ENCODE results near the gene EEF2K. TPM values are rescaled to one million over a fixed set of nuclear protein-coding genes. Genes with fewer than 3 reads are reported as not detected.
"Not testable (repeated sequence)": the region's sequence is repeated elsewhere in the genome, so short reads cannot be mapped to it uniquely, and the experiment has no call there.

Gene EEF2K
- total and polyA plus RNA-seq, 2 donors = 26.6 to 37.2 TPM

DNA sequence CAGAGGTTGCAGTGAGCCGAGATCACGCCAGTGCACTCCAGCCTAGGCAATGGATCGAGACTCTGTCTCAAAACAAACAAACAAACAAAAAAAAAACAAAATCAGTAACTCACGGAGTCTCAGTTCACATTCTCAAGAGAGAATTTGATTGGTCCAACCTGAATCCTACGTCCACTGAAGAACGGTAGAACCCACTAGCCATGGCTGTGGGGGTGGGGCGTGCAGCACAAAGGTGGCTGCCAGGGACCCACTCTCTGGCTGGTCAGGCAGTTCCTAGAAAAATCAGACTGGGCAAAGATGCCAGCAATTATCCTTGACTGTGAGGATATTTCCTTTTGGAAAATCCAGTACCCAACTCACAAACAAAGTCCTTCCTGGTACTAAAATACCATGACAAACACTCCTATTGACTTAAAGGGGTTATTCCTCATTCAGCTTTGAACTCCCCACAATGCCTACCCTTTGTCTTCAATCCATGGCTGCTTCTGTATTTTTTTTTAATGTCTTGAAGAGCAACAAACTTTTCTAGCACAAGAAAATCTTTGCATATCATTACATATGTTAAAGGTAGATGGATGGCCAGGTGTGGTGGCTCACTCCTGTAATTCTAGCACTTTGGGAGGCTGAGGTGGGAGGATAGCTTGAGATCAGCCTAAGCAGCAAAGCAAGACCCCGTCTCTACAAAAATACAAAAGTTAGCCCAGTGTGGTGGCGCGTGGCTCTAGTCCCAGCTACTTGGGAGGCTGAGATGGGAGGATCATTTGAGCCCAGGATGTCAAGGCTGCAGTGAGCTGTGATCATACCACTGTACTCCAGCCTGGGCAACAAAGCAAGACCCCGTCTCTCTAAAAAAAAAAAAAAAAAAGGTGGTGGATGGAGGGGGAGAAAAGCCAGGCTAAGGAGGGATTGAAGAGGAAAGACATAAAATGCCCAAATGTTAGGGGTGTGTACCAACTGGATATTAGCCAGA is 87.3 kb downstream of the EEF2K start:
- Histone ChIP-seq H3K4me3 (ENCODE audit: low read depth, low read length) (no peak overlapping the region), H3K4me1 (ENCODE audit: insufficient read depth) (no peaks in the 10 kb centered on the region), H3K36me3 (ENCODE audit: insufficient read depth) (no peaks in the 10 kb centered on the region), H3K27ac (ENCODE audit: low read depth) (no peak overlapping the region)
- DNase-seq (ENCODE audit: extremely low spot score) = no peak
- 90% methylated on average over 11 of the region's 11 CpGs for WGBS

GRCh38 chr16:22296225-22297113 is 90.4 kb downstream of the EEF2K start:
- Histone ChIP-seq H3K4me1 (ENCODE audit: insufficient read depth) (no peaks in the 10 kb centered on the region), H3K4me3 (ENCODE audit: low read depth, low read length) (peak overlapping the region; percentile 41), H3K36me3 (ENCODE audit: insufficient read depth) (no peaks in the 10 kb centered on the region), H3K27ac (ENCODE audit: low read depth) (no peak overlapping the region)
- WGBS = 3% methylated on average over 17 of the region's 17 CpGs
- DNase-seq (ENCODE audit: extremely low spot score) = no peak

- no peaks in the 10 kb centered on the region for H3K36me3 ChIP-seq (ENCODE audit: insufficient read depth)
- DNase-seq (ENCODE audit: extremely low spot score) = peak; percentile 94
- H3K4me1 ChIP-seq (ENCODE audit: insufficient read depth) = no peaks in the 10 kb centered on the region
- under 1% methylated on average over 76 of the region's 76 CpGs for WGBS
- peak within 1 kb of the TSS; percentile 80 for H3K4me3 ChIP-seq (ENCODE audit: low read depth, low read length)
- H3K27ac ChIP-seq (ENCODE audit: low read depth) = peak within 1 kb of the TSS; percentile 87
Measured at GRCh38 chr16:22297114-22297870, 91.2 kb downstream of the EEF2K start, which contains the start of gene POLR3E. TSS of gene POLR3E (plus strand) at chr16:22297409. CDS start at chr16:22302969, 5,560 bp downstream.

- H3K4me1 ChIP-seq (ENCODE audit: insufficient read depth) = no peaks in the 10 kb centered on the region
- under 1% methylated on average over 39 of the region's 39 CpGs for WGBS
- H3K4me3 ChIP-seq (ENCODE audit: low read depth, low read length) = peak overlapping the region; percentile 80
- peak; percentile 88 for DNase-seq (ENCODE audit: extremely low spot score)
- peak overlapping the region; percentile 87 for H3K27ac ChIP-seq (ENCODE audit: low read depth)
- H3K36me3 ChIP-seq (ENCODE audit: insufficient read depth) = peaks cover 2% of the 10 kb centered on the region
Measured at GRCh38 chr16:22297871-22298733, 92.0 kb downstream of the EEF2K start.

DNA sequence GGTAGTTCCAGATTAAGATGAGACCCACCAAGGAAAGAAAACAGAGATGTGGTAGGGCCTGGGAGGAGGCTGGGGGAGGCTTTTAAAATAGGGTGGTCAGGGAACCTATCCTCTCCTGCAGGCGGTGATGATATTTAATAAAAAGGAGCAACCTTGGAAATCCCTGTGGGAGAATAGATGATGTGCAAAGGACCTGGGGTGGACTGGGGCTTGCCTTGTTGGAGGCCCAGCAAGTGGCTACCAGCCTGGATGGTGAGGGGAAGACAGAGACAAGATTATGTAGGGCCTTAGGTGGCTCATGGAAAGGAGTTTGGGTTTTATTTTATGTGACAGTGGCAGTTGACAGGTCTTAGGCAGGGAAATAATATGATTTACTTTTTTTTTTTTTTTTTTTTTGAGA is 93.0 kb downstream of the EEF2K start:
- H3K36me3 ChIP-seq (ENCODE audit: insufficient read depth) = peaks cover 3% of the 10 kb centered on the region
- WGBS = 100% methylated on average over 1 of the region's 1 CpG
- DNase-seq (ENCODE audit: extremely low spot score) = no peak
- no peaks in the 10 kb centered on the region for H3K4me1 ChIP-seq (ENCODE audit: insufficient read depth)
- no peak overlapping the region for H3K27ac ChIP-seq (ENCODE audit: low read depth)
- no peak overlapping the region for H3K4me3 ChIP-seq (ENCODE audit: low read depth, low read length)

GRCh38 chr16:22300427-22301071 is 94.5 kb downstream of the EEF2K start:
- H3K4me1 ChIP-seq (ENCODE audit: insufficient read depth) = no peaks in the 10 kb centered on the region
- H3K4me3 ChIP-seq (ENCODE audit: low read depth, low read length) = no peak overlapping the region
- DNase-seq (ENCODE audit: extremely low spot score) = no peak
- no peak overlapping the region for H3K27ac ChIP-seq (ENCODE audit: low read depth)
- peaks cover 3% of the 10 kb centered on the region for H3K36me3 ChIP-seq (ENCODE audit: insufficient read depth)
- WGBS = 44% methylated on average over 8 of the region's 8 CpGs

DNA sequence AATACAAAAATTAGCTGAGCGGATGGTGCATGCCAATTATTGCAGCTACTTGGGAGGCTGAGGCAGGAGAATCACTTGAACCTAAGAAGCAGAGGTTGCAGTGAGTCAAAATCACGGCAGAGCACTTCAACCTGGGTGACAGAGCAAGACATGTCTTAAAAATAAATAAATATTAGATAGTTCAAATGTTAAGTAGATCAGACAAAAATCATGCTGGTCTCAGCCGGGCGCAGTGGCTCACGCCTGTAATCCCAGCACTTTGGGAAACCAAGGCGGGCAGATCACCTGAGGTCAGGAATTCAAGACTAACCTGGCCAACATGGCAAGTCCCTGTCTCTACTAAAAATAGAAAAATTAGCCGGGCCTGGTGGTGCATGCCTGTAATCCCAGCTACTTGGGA is 95.3 kb downstream of the EEF2K start:
- H3K27ac ChIP-seq (ENCODE audit: low read depth); H3K4me3 ChIP-seq (ENCODE audit: low read depth, low read length); H3K36me3 ChIP-seq (ENCODE audit: insufficient read depth); H3K4me1 ChIP-seq (ENCODE audit: insufficient read depth); DNase-seq (ENCODE audit: extremely low spot score): not testable (repeated sequence)
- WGBS = 96% methylated on average over 7 of the region's 7 CpGs

DNA sequence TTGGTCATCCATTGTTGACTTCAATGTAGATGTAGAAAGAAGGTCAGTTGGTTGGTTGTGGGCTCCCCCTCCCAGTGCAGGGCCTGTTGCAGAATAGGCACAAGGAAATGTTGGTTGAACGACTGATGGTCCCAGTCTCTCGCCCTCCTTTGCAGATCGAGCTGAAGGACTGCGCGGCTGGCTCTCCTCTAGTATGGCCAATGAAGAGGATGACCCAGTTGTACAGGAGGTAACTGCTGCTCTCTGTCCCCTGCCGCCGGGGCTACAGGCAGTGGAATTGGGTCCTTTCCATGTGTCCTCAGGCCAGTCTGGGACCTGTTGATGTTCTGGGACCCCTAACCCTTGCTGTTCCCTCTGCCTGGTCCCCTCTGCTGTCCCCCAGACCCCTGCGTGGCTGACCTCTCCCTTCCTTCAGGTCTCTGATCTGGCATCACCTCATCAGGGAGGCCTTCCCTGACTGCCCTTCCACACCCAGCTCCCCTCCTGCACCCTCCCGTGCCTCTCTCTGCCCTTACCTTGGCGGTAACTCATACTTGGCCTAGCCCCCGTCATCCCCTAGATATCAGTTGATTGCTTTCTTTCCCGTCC is 96.8 kb downstream of the EEF2K start:
- Histone ChIP-seq H3K27ac (ENCODE audit: low read depth) (no peak overlapping the region), H3K4me1 (ENCODE audit: insufficient read depth) (no peaks in the 10 kb centered on the region), H3K36me3 (ENCODE audit: insufficient read depth) (peaks cover 3% of the 10 kb centered on the region), H3K4me3 (ENCODE audit: low read depth, low read length) (no peak overlapping the region)
- no peak for DNase-seq (ENCODE audit: extremely low spot score)
- WGBS = 94% methylated on average over 12 of the region's 12 CpGs

GRCh38 chr16:22304411-22304810 is 98.3 kb downstream of the EEF2K start:
- no peak overlapping the region for H3K27ac ChIP-seq (ENCODE audit: low read depth)
- H3K36me3 ChIP-seq (ENCODE audit: insufficient read depth) = peaks cover 4% of the 10 kb centered on the region
- WGBS = 93% methylated on average over 4 of the region's 4 CpGs
- H3K4me3 ChIP-seq (ENCODE audit: low read depth, low read length) = no peak overlapping the region
- DNase-seq (ENCODE audit: extremely low spot score) = no peak
- no peaks in the 10 kb centered on the region for H3K4me1 ChIP-seq (ENCODE audit: insufficient read depth)

- WGBS = 91% methylated on average over 9 of the region's 9 CpGs
- H3K36me3 ChIP-seq (ENCODE audit: insufficient read depth) = peaks cover 5% of the 10 kb centered on the region
Measured at GRCh38 chr16:22306788-22307187, 100.7 kb downstream of the EEF2K start.

GRCh38 chr16:22307838-22308237 is 101.8 kb downstream of the EEF2K start:
- Histone ChIP-seq H3K36me3 (ENCODE audit: insufficient read depth) (peaks cover 5% of the 10 kb centered on the region), H3K27ac (ENCODE audit: low read depth) (no peak overlapping the region), H3K4me3 (ENCODE audit: low read depth, low read length) (no peak overlapping the region), H3K4me1 (ENCODE audit: insufficient read depth) (no peaks in the 10 kb centered on the region)
- WGBS = 93% methylated on average over 10 of the region's 10 CpGs
- DNase-seq (ENCODE audit: extremely low spot score) = no peak

More at GRCh38 chr16:22306788-22307187, 100.7 kb downstream of the EEF2K start:
- H3K4me3 ChIP-seq (ENCODE audit: low read depth, low read length) = no peak overlapping the region
- H3K27ac ChIP-seq (ENCODE audit: low read depth) = no peak overlapping the region
- H3K4me1 ChIP-seq (ENCODE audit: insufficient read depth) = no peaks in the 10 kb centered on the region
- no peak for DNase-seq (ENCODE audit: extremely low spot score)

Data from urinary bladder (tissue), 4 donors.